CD4-positive, alpha-beta T cell treated with Interleukin-17A for 4 hours (primary cell): ENCODE results near the gene FREM2.

Experiments
- DNase-seq: peaks from one replicate; pipeline ENCODE4 v3.0.0-alpha.2; 2020; ENCODE audit warnings: mixed read lengths

The FREM2 gene

GRCh38 chr13:38830442-38831045 is 143.7 kb downstream of the FREM2 start:
- DNase-seq = no peak

- no peak for DNase-seq
Observed at GRCh38 chr13:38844581-38844980, 157.7 kb downstream of the FREM2 start.

- no peak for DNase-seq
Observed at GRCh38 chr13:38848360-38848759, 161.5 kb downstream of the FREM2 start.

DNA sequence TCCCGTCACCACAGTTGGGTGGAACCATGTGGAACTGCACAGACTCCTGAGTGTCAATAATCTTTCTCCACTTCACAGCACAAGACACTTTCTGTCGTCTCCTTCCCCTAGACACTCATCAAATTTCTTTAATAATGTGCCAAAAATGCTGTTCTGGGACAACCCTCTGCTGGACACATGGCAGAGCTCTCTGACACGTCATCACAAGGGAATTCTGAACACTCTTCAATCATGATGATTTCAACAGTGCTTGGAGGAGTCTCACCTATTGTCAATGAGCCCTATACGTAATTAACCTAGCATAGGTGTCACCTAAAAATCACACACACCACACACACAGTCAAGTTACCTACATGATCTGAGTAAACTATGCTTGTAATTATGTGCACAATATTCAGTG is 162.4 kb downstream of the FREM2 start:
- DNase-seq = no peak

GRCh38 chr13:38850868-38851626 is 164.2 kb downstream of the FREM2 start:
- no peak for DNase-seq

DNA sequence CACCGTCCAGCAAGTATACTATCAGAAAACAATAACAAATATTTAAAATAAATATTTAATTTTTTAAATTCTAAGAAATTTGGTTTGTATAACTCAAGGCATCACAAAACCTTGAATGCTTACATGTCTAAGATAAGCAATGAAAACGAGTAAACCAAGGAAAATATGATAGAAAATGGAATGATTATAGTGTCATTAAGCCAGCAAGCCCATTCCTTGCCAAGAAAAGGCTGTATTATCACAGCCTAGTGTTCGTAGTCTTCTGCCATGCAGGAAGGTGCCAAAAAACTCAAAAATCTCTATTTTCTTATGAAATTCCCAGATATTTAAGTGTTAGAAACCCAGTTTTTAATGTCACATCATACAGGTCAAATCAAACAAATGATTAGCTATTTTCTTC is 167.3 kb downstream of the FREM2 start:
- no peak for DNase-seq

GRCh38 chr13:38856065-38856464 is 169.2 kb downstream of the FREM2 start:
- DNase-seq = no peak

- DNase-seq = no peak
Observed at GRCh38 chr13:38862443-38862842, 175.6 kb downstream of the FREM2 start.

DNA sequence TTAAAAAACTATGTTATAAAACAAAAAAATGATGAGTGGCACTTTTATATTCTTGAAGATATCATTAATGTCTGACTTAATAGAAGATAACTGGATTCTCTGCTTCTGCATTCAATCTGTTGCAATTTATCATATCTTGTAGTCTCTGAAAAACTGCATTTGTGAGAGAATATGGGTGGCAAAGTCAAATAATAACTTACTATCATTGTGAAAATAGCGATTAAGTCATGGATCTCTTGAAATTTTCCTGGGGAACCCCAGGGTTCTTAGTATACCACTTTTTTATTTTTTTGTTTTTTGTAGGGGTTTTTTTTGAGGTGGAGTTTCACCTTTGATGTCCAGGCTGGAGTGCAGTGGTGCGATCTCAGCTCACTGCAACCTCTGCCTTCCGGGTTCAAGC is 176.7 kb downstream of the FREM2 start:
- no peak for DNase-seq

GRCh38 chr13:38866649-38867048 is 179.8 kb downstream of the FREM2 start:
- no peak for DNase-seq

GRCh38 chr13:38868399-38868798 is 181.5 kb downstream of the FREM2 start:
- DNase-seq = no peak

GRCh38 chr13:38868870-38869269 is 182.0 kb downstream of the FREM2 start:
- no peak for DNase-seq

GRCh38 chr13:38871275-38871674 is 184.4 kb downstream of the FREM2 start:
- no peak for DNase-seq

- peak; percentile 19 for DNase-seq
Observed at GRCh38 chr13:38872693-38873092, 185.8 kb downstream of the FREM2 start.

GRCh38 chr13:38875186-38875875 is 188.5 kb downstream of the FREM2 start:
- no peak for DNase-seq

DNA sequence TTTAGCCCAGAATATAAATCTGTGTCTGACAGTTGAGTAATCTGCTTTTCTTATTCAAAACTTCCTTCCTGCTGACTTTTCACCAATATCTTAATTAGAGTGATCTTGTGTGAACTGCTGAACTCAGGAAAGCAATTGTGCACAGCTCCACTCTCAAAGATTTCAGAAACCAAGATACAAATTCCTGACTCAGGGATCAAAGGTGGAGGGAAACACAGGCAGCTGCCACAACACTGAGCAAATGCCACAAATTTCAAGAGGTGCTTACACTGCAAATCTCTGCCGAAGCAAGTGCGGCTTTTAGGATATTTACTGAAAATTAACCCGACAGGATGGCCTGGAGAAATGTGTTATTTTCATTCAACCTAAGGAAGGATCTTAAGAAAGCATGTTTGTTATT is 192.4 kb downstream of the FREM2 start:
- DNase-seq = no peak

- DNase-seq = no peak
Observed at GRCh38 chr13:38879786-38880185, 192.9 kb downstream of the FREM2 start.

GRCh38 chr13:38880397-38880796 is 193.5 kb downstream of the FREM2 start:
- no peak for DNase-seq

DNA sequence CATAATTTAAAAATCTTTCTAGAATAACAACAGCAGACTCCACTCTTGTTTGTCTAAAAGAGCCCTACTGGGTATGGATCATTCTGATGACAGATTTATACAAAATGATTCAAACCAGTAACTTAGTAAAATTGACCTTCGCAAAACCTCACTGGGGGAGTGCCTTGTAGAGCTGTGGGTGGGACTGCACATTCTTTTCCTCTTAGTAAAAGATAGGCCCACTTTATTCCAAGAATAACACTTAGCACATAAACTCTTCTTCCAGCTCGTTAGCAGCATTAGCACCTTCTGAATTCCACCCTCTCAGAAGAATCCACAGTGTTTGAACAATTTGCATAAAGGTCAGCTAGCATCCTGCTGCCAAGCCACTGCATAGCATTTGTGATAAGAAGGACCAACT is 196.9 kb downstream of the FREM2 start:
- DNase-seq = no peak

DNA sequence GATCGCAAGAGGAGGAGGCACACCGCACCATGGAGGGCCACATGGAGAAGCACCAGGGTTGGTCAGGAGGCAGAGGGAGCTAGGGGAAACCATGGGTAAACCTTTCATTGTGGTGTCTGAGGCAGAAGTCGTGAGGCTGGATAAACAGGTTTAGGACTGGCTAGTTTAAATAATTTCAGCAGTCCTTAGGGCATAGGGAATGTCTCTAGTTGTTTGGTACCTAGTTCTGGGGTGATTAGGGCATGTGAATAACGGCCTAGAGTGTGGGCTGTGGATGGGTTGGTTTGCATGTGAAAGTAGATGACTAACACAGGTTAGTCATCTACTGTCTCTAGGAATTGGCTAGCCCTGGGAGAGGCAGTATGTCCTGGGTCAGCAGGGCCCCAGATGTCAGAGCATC is 201.4 kb downstream of the FREM2 start:
- DNase-seq = no peak

DNA sequence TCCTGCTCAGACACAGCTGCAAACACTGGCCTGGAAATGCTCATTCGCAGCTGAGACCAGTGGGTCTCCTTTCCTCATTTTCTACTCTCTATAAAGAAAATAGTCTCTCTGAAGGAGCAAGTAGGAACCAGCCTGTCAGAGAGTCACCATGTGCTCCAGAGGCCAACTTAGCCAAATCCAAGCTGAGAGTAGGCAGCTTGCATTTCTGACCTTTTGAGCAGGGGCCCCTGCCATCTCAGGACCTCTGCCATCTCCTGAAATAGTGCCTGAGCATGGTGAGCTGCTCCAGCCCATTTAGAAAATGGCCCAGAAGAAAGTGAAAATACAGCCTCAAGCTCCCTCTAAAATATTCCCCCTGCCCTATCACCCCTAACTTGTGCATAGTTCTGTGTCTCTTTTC is 208.2 kb downstream of the FREM2 start:
- DNase-seq = no peak

DNA sequence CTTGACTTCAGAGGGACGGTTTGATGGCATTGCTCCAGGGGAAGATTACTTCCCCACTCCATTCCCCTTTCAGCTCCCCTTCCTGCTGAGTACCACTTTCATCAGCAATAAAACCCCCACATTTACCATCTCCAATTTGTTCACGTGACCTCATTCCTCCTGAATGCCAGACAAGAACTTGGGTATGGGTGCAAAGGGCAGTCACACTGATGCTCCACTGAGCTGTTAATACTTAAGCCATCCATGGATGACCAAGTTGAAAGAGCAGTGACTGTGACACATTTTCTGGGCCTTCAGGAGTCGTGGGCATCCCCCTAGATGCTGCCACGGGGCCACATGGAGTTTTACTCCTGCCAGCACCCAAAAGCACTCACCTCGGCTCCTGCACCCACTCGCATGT is 210.6 kb downstream of the FREM2 start:
- no peak for DNase-seq

- no peak for DNase-seq
Observed at GRCh38 chr13:38898481-38898880, 211.6 kb downstream of the FREM2 start.

DNA sequence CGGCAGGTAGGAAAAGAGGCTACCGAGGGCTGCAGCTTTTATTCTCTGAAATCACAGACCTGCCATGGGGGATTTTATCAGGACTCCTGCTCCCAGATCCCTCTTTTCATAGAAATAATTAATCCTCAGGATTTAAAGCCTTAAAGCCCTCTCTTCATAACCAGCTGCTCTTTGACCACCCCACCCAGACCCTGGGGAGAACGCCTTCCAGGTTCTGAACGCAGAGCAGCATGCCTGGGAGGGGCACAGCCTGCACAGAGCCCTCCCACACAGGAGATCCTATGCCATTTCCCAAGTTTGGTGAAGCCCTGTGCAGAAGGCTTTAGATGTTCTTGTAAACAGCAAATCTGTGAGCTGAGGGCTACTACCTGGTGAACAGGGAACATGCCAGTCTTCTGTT is 212.7 kb downstream of the FREM2 start:
- no peak for DNase-seq
